Retina (tissue), 1 donor: ENCODE results near the gene CDKL5.

Source experiments
- DNase-seq: peaks from one replicate; pipeline ENCODE4 v3.0.0-alpha.2; 2016

Gene CDKL5

GRCh38 chrX:18702362-18703195 is 277.2 kb downstream of the CDKL5 start:
- DNase-seq: no peak
